HG02981 (cell line): ENCODE measurements around the gene CCDC88B.

Experiments
- ATAC-seq: cut with Tn5 transposase; IDR thresholded peaks from one replicate; pipeline ENCODE4 v1.9.1; 2021; ENCODE audit warnings: mild to moderate bottlenecking, moderate library complexity; ENCODE audit not compliant: unreplicated experiment

Gene CCDC88B

DNA sequence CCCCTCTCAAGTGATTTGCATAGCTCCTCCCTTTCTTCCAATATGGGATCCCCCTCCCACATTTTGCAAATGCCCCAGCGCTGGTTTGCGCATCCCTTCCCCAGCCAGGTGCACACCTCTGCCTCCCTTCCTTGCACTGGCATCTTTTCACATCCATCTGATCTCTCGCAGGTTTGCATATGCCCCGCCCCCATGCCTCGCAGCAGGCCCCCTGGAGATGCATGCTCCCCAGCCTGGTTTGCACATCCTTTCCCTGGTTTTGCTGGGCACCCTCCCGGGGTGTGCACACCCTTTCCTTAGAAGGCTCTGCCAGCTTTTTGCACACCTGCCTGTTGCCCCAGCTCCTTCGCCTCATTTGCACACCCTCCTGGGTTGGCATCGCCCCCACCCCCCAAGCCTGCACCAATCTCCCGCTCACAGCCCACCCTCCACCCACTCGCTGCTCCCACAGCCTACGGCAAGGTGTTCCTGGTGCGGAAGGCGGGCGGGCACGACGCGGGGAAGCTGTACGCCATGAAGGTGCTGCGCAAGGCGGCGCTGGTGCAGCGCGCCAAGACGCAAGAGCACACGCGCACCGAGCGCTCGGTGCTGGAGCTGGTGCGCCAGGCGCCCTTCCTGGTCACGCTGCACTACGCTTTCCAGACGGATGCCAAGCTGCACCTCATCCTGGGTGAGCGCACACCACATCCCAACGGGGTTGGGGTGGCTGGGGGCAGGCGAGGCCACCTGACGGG, 19.9 kb downstream of the CCDC88B start:
- ATAC-seq: no peak

DNA sequence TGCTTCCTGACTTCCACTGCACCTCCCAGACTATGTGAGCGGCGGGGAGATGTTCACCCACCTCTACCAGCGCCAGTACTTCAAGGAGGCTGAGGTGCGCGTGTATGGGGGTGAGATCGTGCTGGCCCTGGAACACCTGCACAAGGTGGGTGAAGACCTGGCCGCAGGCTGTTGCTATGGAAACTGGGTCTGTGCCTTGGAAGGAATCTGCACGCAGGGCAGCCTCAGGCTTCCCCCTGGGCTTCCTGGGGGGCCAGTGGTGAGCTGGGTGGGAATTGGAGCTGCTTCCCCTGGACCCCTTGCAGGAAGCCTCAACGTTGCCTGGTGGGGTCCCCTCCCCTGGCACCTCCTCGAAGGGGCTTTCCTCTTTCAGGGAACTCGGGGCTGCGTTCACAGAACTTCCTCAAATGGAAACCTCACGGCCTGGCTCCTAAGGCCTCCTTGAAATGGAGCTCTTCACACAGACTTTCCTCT, 20.5 kb downstream of the CCDC88B start:
- ATAC-seq: no peak

GRCh38 chr11:64361659-64362058, 21.7 kb downstream of the CCDC88B start:
- no peak for ATAC-seq

DNA sequence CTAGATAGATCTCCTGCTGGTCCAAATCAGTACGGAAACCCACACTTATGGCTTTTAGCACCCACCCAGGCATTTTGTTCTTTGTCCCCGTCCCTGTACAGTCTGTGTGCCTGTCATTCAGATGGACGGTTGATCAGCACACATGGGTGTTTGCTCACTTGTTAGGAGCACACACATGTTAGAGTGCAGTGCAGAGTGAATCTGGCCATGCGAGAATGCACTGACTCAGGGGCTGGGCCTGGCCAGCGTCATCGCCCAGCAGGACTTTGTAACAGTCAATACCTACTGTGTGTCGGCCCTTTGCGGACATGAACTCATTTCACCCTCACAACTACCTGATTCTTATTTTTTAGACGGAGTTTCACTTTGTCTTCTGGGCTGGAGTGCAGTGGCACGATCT, 22.3 kb downstream of the CCDC88B start:
- no peak for ATAC-seq

- no peak for ATAC-seq
Measured at GRCh38 chr11:64364435-64364834, 24.4 kb downstream of the CCDC88B start.

- no peak for ATAC-seq
Measured at GRCh38 chr11:64364911-64365310, 24.9 kb downstream of the CCDC88B start.

GRCh38 chr11:64366751-64367150, 26.7 kb downstream of the CCDC88B start:
- ATAC-seq: no peak

GRCh38 chr11:64367931-64368672, 28.1 kb downstream of the CCDC88B start:
- ATAC-seq: no peak

GRCh38 chr11:64368673-64369074, 28.7 kb downstream of the CCDC88B start:
- ATAC-seq: no peak

GRCh38 chr11:64369440-64370421, 29.7 kb downstream of the CCDC88B start:
- ATAC-seq: no peak

DNA sequence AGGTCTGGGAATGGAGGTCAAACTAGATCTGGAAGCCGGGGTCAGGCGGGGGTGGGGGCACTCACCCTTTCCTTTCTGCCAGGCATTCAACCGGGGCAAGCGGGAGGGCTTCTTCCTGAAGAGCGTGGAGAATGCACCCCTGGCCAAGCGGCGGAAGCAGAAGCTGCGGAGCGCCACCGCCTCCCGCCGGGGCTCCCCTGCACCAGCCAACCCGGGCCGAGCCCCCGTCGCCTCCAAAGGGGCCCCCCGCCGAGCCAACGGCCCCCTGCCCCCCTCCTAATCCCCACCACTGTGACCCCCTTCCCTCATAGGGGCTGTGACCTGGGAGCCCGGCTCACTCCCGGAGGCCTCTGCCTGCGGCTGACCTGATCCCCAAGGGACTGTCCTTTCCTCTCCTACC, 31.2 kb downstream of the CCDC88B start:
- ATAC-seq: no peak

DNA sequence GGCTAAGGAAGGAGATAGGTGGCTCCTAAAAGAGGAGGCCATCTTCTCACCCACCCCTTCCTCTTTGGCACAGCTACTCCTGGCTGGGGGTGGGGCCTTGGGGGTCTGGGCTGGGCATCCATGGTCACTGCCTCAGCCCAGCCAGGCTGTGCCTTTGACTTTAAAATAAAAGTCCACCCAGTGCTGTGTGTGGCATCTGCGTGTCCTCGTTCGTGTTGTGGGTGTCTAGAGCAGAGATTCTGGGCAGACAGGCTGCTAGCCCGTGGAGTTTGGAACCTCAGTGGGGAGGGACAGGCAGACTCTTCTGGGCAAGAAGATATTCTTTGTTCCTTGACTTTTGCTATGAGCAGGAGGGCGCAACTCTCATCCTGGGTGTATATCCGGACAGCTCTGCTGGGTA, 32.0 kb downstream of the CCDC88B start:
- ATAC-seq: no peak

- no peak for ATAC-seq
Measured at GRCh38 chr11:64372802-64373597, 33.0 kb downstream of the CCDC88B start.

DNA sequence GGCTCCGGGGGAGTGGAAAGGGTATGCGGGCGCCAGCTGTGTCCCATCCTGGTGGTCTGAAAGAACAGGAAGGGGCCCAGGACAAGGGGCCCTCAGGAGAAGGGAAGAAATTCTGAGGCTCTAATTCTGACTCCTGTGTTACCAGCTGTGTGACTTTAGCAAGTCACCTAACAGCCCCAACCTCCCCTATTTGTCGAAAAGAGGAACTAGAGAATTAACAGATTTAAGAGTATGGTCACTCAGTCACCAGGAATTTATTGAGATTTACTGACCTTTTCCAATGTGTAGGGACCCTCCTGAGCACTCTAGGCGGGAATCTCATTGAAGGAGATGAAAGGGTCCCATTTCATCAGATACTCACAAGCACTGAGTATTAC, 33.6 kb downstream of the CCDC88B start:
- no peak for ATAC-seq

DNA sequence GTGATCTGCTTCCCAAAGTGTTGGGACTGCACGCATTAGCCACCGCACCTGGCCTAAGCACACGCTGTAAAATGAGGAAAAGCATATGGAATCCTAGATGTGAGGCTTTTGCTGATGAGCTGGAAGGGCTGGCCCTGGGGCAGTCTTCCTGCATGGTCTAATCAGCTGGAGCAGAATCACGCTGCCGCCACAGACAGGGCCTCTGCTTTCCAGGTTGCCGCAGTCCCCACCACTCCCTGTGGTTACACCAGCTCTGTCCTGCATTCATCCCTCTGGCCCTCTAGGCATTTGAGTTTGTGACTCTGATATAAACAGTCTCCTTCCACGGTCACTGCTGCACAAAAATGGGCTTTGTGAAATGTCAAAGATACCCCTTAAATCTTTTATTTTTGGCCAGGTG, 36.1 kb downstream of the CCDC88B start:
- ATAC-seq: no peak

GRCh38 chr11:64378335-64378880, 38.4 kb downstream of the CCDC88B start:
- ATAC-seq: no peak

DNA sequence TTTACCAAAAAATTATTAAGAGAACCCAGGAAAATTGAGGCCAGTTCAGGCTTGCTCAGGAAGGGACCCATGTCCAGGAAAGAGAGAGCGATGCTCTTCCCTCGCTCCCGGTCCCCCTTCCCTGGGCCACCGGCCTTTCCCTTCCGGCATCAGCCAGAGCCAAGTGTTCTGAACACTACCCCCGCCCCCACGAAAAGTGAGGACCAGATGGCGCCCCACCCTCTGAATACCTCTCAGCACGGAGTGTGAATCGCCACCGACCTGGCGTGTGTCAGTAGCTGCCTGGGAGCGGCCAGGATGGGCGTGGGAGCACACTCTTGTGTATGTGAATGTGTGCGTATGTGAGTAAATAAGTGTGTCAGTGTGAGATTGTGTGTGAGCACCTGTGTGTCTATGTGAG, 39.2 kb downstream of the CCDC88B start:
- no peak for ATAC-seq

GRCh38 chr11:64379817-64380709, 40.1 kb downstream of the CCDC88B start:
- ATAC-seq: no peak

DNA sequence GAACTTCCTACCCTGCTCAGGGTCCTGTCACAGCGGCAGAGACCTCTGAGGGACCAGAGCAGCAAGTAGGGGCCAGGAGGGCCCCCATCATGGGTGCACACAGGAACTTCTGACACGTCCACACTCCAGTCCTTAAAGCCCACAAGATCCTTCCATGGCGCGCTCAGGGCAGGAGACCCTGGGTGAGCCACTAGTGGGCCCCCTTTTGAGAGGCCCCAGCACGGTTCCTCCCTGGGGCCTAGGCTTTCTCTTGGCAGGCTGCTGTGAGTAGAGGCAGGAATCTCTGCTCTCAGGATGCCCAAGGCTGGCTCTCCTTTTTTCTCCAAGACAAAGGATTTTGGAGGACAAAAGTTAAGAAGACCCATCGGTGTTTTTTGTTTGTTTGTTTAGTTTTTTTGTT, 41.3 kb downstream of the CCDC88B start:
- no peak for ATAC-seq
